GM19372 (cell line): ENCODE results near the gene PLPPR2.
A peak's percentile ranks its signal among the peaks of the same experiment; 100 is the strongest.
"Not testable (repeated sequence)": the region's sequence is repeated elsewhere in the genome, so short reads cannot be mapped to it uniquely, and the experiment has no call there.

Source experiments
- ATAC-seq: cut with Tn5 transposase; IDR thresholded peaks from one replicate; pipeline ENCODE4 v1.9.1; 2021; ENCODE audit warnings: mild to moderate bottlenecking, low read depth, moderate library complexity; ENCODE audit not compliant: unreplicated experiment

Gene PLPPR2

GRCh38 chr19:11339254-11340098 lies 15.8 kb upstream of the PLPPR2 start, which contains the start of gene RAB3D:
Gene RAB3D, minus strand, starts transcription at chr19:11339657. Its CDS starts 2,258 bp downstream, at chr19:11337399.
- no peak for ATAC-seq

GRCh38 chr19:11340099-11340467 lies 15.1 kb upstream of the PLPPR2 start:
- not testable (repeated sequence) for ATAC-seq

- ATAC-seq, result no peak
Measured at GRCh38 chr19:11342429-11342828, 12.8 kb upstream of the PLPPR2 start.

GRCh38 chr19:11345122-11345803 lies 10.0 kb upstream of the PLPPR2 start:
- ATAC-seq, result no peak

- ATAC-seq, result peak; percentile 94
Measured at GRCh38 chr19:11346104-11346940, 8.9 kb upstream of the PLPPR2 start, which contains the start of the genes CCDC159 and TMEM205. Gene CCDC159, plus strand, starts transcription at chr19:11346519. Its CDS starts 88 bp downstream, at chr19:11346607. Gene TMEM205, minus strand, starts transcription at chr19:11346268. Its CDS starts 649 bp downstream, at chr19:11345619.

- no peak for ATAC-seq
Measured at GRCh38 chr19:11347546-11348039, 7.6 kb upstream of the PLPPR2 start.

- ATAC-seq, result no peak
Measured at GRCh38 chr19:11349171-11349570, 6.1 kb upstream of the PLPPR2 start.

GRCh38 chr19:11354102-11354501 lies 1.1 kb upstream of the PLPPR2 start:
- not testable (repeated sequence) for ATAC-seq

GRCh38 chr19:11356074-11356397 lies 804 bp downstream of the PLPPR2 start:
- no peak for ATAC-seq

- ATAC-seq, result no peak
Measured at GRCh38 chr19:11356676-11357550, 1.7 kb downstream of the PLPPR2 start.

- ATAC-seq, result no peak
Measured at GRCh38 chr19:11359421-11359820, 4.2 kb downstream of the PLPPR2 start.

GRCh38 chr19:11361037-11361770 lies 6.0 kb downstream of the PLPPR2 start:
- no peak for ATAC-seq

- ATAC-seq, result no peak
Measured at GRCh38 chr19:11361771-11362731, 6.8 kb downstream of the PLPPR2 start.

GRCh38 chr19:11363881-11364280 lies 8.6 kb downstream of the PLPPR2 start:
- ATAC-seq, result no peak

- no peak for ATAC-seq
Measured at GRCh38 chr19:11364296-11364904, 9.2 kb downstream of the PLPPR2 start.

GRCh38 chr19:11364935-11365334 lies 9.7 kb downstream of the PLPPR2 start:
- ATAC-seq, result no peak

- ATAC-seq, result no peak
Measured at GRCh38 chr19:11365557-11366117, 10.4 kb downstream of the PLPPR2 start.
